ENCODE measurements around the gene PTPRQ. TPM values are rescaled to one million over a fixed set of nuclear protein-coding genes. Genes with fewer than 3 reads are reported as not detected.
"Not testable (repeated sequence)": the region's sequence is repeated elsewhere in the genome, so short reads cannot be mapped to it uniquely, and the experiment has no call there.

The PTPRQ gene
- total RNA-seq, 1 donor = not detected

DNA sequence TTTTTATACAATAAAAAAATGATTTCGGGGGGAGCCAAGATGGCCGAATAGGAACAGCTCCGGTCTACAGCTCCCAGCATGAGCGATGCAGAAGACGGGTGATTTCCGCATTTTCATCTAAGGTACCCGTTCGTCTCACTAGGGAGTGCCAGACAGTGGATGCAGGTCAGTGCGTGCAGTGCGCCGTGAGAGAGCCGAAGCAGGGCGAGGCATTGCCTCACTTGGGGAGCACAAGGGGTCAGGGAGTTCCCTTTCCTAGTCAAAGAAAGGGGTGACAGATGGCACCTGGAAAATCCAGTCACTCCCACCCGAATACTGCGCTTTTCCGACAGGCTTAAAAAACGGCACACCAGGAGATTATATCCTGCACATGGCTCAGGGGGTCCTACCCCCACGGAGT is 17.8 kb downstream of the PTPRQ start:
- not testable (repeated sequence) for DNase-seq (ENCODE audit: low read depth in 2 of 3, low spot score in 2 of 3)

DNA sequence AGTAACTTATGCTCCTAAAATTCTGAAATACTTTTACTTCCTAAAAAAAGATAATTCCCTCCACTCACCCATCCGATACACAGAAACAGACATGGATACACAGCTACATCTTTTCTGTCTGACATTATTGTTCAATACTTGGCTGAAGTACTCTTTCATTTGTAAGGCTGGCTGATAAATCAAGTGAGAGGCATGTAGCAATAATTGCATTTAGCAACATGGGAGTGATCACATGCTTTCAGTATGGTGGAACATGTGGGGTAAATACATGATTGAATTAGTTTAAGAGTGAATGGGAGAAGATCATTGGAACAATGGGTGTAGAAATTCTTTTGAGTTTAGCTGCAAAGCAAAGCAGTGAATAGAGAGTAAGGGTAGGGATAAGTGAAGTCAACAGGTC is 25.6 kb downstream of the PTPRQ start:
- DNase-seq (ENCODE audit: low read depth in 2 of 3, low spot score in 2 of 3) = no peak

DNA sequence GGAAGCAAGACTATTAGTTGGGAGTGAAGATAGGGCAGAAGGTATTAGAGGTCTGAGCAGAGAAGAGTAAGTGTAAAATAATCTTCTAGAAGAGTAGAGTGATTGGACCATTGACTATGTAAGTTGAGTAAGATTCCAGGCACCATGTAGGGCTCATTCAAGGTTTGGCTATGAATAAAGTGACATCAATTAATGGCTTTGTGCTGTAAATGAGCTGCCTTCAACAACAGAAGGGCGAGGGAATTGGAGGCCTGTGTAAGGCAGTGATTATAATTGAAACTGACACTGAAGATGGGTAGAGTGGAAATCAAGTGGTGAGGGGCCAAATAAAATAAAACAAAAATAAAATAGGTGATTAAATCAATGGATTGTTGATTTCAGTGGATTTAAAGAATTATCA is 26.4 kb downstream of the PTPRQ start:
- no peak for DNase-seq (ENCODE audit: low read depth in 2 of 3, low spot score in 2 of 3)

DNA sequence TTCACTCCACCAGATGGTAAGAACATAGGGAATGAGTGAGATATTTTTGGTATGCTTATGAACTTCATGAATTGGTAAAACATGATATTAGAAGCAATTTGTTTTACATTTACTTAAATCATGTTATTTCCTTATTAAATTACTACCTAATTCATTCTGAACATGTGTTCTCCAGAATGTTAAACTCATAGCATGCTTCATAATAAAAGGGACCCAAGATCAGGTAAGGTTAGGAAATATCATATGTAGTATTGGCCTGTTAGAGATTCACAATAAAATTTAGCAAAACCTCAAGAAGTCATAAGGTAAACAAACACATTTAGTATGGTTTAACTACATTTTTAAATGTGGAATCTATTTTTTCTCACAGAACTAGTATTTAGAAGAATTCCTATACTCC is 28.2 kb downstream of the PTPRQ start:
- no peak for DNase-seq (ENCODE audit: low read depth in 2 of 3, low spot score in 2 of 3)

DNA sequence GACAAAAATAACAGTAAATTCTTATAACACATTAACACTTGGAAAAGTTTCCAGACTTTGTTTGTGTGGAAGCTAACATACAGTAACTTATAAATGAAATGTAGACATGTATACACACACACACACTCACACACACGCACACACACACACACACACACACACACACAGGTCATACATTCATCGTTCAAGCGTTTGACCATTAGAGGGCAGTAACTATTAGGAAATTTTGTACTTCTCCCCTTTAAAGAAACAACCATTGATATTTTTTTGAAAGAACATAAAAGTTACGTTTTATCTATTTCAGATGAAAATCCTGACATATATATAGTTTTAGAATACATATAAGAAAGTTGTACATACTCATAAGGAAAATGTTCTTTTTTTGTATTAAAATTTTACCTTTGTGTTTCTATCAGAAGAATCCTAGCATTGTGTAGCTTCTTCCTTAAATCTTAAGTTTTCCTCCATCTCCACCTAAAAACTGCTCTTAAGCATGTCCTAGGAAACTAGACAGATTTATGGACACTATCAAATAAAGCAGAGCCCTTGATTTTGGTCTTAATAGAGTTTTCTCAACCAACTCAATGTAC is 29.0 kb downstream of the PTPRQ start:
- DNase-seq (ENCODE audit: low read depth in 2 of 3, low spot score in 2 of 3) = peak in 2 of 3 donors; percentile 24 to 64

DNA sequence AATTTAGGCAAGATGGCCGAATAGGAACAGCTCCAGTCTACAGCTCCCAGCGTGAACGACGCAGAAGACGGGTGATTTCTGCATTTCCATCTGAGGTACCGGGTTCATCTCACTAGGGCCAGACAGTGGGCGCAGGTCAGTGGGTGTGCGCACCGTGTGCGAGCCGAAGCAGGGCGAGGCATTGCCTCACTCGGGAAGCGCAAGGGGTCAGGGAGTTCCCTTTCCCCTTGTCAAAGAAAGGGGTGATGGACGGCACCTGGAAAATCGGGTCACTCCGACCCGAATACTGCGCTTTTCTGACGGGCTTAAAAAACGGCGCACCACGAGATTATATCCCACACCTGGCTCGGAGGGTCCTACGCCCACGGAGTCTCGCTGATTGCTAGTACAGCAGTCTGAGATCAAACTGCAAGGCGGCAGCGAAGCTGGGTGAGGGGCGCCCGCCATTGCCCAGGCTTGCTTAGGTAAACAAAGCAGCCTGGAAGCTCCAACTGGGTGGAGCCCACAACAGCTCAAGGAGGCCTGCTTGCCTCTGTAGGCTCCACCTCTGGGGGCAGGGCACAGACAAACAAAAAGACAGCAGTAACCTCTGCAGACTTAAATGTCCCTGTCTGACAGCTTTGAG is 33.6 kb downstream of the PTPRQ start:
- DNase-seq (ENCODE audit: low read depth in 2 of 3, low spot score in 2 of 3) = not testable (repeated sequence)

DNA sequence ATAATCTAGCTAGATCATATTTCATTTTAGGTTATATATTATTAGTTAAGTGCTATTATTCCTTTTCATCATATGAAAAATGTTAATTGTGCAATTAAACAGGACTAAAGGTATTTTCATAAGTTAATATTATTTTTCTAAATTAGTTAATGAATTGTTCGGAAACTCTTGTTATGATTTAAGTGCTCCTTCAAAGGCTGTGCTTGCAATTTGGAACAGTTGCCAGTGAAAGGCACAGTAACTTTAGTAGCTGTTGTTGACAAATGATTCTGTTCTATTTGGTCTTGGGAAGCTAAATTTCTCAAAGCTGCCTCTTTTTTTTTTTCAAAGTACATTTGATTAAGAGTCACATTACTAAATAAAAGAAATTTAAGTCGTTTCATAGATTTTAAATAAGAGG is 40.7 kb downstream of the PTPRQ start:
- DNase-seq (ENCODE audit: low read depth in 2 of 3, low spot score in 2 of 3) = no peak

DNA sequence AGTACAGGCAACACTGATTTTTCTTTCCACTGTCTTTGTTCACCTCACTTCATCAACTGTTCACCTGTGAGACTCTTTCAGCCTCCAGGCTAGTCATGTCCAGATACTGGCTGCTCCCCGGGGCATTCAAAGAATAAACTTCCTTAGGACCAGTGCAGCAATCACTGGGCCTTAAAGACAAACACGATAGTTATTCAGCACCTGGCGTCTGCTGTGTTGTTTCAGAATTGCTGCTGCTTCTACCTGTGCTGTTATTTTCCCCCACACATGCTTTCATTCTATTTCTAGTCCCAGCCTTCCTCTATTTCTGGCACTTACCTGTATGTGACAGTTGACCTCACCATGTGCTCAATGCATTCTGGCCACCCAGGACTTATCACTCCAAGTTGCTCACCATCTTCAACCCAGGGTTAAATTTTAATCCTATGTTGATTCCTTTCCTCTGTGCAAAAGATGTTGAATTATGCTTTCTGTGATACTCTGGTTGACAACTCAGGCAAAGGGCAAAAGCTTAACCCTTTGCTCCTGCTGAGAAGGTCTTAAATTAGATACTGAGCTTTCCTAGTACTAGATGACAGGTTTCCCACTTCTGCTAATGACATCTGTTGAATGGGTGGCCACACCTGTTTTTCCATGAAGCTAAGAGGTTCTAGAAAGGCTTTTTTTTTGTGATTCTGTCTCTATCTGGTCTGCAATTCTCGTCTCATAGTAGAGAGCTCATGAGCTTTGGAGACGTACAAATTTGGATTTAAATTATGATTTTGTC is 41.4 kb downstream of the PTPRQ start:
- DNase-seq (ENCODE audit: low read depth in 2 of 3, low spot score in 2 of 3) = no peak

DNA sequence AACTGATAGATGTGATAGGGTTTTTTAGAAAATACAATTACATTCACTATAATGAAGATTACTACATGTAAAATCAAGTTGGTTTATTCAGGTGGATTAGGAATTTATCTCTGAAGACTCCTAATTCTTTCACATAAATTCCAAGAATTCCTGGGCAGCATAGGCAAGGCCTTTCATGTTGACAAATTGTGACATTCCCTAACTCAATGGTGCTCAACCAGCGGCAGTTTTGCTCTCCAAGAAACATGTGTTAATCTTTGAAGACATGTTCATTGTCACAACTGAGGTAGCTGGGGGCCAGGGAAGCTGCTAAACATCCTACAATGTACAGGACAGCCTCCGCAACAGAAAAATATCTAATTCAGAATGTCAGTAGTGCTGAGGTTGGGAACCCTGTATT is 46.3 kb downstream of the PTPRQ start:
- no peak for DNase-seq (ENCODE audit: low read depth in 2 of 3, low spot score in 2 of 3)

DNA sequence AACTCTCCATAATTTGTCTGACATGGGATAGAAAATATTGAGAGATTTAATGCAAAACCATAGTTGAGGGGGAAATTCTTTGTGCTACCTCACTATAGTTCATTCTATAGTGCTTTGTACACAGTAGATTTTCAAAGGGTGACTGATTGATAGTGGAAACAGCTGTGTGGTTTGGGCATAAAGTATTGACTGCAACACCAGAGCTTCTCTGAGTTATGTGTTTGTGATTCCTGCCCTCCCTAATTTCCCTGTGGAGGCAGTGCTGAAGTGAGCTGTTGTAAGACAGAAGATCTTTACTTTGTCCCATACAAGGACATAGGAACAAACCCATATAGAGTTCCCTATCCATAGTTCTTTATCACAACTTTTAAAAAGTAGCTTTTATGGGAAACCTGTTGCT is 47.1 kb downstream of the PTPRQ start:
- no peak for DNase-seq (ENCODE audit: low read depth in 2 of 3, low spot score in 2 of 3)

DNA sequence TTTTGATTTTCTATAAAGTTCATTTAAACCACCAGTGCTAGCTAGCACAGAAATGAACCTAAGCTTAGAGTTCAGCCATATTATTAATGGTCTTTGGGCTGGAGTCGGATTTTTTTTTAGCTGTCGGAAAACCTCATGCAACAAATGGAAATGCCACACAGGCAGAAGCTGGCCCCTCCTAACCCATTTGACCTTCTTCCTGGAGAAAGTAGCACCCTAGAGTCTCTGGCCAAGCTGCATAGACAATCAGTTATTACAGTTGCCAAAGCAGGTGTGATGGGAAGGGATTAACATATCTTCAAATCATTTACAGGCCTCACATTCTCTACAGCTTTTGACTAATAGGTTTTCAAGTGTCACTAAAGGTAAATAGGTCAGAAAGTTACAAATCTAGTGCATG is 49.4 kb downstream of the PTPRQ start:
- DNase-seq (ENCODE audit: low read depth in 2 of 3, low spot score in 2 of 3) = no peak

DNA sequence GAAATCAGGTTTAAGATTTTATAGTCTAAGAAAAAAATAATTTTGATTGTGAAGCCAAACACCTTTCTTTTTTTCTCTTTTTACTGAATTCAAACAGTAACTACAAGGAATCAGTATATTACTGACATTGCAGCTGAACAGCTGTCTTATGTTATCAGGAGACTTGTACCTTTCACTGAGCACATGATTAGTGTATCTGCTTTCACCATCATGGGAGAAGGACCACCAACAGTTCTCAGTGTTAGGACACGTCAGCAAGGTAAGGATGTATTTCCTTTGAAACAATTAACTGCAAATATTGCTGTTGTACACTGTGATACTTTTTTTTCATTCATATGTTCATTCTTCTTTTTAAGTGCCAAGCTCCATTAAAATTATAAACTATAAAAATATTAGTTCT is 50.8 kb downstream of the PTPRQ start:
- no peak for DNase-seq (ENCODE audit: low read depth in 2 of 3, low spot score in 2 of 3)

DNA sequence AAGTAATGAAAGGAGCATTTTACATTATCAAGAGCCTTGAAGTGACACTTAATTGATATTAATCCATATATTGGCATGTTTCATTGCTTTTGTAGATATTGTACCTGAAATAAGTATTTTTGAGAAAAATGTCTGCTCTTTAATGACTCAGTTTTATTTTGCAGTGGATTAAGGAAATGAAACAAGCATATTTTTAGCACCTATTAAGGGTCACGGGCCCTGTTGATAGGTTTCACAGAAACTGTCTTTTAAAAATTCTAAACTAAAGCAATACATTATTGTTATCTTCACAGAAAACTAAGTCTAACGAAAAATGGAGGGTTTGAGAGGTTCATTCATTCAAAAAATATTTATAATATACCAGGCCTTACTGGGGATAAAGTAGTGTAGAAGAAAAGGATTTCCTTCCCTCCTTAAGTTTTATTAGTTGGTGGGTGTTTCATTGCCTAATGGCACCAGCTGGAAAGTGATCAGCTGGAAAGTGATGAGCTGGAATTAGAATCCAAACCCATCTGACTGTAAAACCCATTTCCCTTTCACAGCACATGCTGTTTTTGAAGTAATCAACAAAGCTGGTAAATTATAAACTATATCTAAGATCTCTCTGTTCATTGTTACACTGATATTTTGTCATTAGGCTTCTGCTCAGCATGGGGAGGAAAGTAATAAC is 54.2 kb downstream of the PTPRQ start:
- no peak for DNase-seq (ENCODE audit: low read depth in 2 of 3, low spot score in 2 of 3)

DNA sequence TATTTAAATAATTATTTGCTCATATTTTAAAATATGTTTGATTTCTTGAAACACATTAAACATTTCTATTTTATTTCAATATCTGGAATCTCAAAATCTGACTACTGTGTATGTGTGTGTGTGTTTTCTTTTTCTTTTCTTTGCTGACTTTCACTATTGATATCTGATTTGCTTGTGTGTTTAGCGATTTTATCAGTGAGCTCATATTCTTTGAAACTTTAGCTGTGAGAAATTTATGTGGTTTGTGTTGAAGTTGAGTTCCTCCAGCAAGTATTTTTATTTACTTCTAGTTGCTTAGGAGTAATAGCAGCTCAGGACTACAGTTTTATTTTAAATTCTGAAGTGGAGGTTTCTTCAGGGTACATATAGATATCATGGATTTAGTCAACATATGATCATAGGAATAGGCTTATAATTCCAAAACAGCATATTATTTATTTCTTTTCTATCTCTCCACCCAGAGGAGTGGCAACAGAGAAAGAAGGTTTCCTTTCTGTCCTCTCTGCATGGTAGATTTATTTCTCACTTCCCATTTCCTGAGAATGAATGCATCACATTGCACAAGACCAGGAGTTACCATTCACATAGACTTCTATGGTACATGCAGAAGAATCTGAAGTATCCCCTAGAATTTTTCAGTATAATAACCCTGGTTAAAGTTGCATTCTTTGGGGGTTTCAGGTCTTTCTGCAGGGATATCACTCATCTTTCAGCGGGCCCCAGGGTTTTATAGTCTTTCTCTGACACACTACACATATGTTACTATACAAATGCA is 60.5 kb downstream of the PTPRQ start:
- DNase-seq (ENCODE audit: low read depth in 2 of 3, low spot score in 2 of 3) = no peak

DNA sequence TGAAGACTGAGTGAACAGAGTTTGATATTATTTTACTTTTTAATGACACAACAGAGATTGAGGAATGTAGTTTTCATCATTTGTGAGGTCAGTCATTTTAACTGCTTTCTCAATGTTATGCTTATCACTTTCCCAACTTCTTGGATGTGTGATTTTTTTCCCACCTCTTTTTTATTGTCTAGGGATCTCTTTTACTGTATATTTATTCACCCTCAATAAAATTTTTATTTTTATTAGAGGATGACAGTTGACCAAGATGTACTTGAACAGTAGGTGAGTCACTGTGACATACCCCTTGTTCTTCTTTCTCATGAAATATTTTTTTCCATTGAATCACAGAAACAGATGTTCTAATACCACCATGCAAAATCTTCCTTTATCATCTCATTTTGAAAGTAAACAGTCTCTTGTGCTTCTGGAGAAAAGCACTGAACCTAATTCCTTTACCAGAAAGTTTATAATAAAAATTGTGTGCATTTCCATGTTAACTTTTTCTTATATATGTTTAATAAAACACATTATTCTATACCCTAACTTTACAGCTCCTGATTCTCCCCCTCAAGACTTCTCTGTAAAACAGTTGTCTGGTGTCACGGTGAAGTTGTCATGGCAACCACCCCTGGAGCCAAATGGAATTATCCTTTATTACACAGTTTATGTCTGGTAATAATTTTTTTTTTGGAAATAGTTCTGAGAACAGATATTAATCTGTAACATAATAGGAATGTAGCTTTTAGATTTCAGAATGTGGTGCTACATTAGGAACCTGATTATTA is 65.9 kb downstream of the PTPRQ start:
- DNase-seq (ENCODE audit: low read depth in 2 of 3, low spot score in 2 of 3) = no peak

DNA sequence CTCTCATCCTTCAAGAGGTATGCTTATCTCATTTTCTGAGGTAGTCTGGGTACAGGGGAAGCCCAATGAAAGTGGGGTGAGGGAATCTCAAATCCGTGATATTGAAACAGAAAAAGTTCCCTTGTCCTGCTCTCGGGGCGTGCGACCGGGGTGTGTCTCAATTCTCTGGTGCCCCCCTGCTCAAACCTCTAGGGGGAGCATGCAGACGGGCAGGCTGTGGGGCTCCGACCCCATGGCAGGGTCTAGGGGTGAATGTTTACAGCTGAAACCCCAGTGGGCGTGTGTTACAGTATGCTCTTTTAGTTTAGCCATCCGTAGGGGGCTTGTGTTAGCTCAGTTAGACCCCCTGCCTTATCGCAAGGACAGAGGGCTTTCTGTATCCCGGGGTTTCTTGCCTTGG is 68.7 kb downstream of the PTPRQ start:
- DNase-seq (ENCODE audit: low read depth in 2 of 3, low spot score in 2 of 3) = no peak

DNA sequence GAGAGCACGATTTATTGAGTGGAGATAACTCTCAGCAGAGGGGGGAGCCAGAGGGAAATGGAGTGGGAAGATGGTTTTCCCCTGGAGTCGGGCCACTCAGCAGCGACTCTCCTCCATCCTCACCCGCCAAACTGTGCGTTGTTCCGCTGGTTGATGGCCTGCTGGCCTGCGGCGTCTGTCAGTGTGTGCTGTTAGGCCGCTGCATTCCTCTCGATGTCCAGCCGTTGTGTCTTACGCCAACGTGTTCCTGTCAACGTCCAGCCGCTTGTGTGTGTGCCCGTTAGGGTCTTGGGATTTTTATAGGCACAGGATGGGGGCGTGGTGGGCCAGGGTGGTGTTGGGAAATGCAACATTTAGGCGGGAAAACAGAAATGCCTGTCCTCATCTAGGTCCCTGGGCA is 69.2 kb downstream of the PTPRQ start:
- no peak for DNase-seq (ENCODE audit: low read depth in 2 of 3, low spot score in 2 of 3)

DNA sequence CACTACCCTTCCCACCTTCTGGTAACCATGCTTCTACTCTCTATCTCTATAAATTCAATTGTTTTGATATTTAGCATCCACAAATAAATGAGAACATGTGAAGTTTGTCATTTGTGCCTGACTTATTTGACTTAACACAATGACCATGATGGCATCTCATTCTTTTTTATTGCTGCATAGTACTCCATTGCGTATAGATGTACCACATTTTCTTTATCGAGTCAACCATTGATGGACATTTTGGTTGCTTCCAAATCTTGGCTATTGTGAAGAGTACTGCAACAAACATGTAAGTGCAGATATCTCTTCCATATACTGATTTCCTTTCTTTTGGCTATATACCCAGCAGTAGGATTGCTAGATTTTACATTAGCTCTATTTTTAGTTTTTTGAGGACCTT is 73.6 kb downstream of the PTPRQ start:
- no peak for DNase-seq (ENCODE audit: low read depth in 2 of 3, low spot score in 2 of 3)

DNA sequence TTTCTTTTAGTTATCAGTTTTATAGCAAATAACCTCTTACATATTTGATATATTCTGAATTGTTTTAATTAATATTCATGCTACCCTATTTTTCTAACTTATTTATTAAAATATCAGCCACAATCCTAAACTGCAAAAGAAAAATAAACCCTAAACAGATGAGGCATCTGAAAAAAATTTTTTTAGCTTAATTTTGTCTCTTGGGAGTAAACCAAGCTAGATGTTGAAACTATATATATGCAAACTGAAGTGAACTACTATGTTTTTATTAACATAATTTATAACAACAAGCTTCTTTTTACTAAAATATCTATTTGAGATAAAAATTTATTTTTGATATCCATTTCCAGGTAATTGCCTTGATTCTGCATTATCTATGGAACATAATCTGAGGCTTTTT is 87.6 kb downstream of the PTPRQ start:
- no peak for DNase-seq (ENCODE audit: low read depth in 2 of 3, low spot score in 2 of 3)

DNA sequence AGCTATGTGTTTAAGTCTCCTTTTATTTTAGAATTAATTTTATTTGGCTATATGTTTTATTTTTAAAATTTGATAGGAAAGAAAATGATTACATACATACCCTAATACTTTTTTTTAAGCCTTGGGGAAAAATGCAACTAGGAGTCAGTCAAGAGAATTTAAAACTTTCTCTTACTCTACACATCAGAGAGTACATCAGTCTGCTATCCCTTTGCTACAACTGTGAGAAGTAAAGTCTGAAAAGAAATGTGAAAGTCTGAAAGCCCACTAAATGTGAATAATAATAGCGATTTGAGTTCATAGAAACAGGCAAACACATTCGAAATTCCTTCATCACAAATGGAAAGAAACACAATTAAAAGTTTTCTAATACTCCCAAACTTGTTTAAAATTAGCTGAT is 95.0 kb downstream of the PTPRQ start:
- DNase-seq (ENCODE audit: low read depth in 2 of 3, low spot score in 2 of 3) = no peak

Data from hematopoietic multipotent progenitor cell (in vitro differentiated cells).